GM10847 (cell line): ENCODE results near the gene CES3.

Source experiments
- POLR2A ChIP-seq: IDR thresholded peaks from 2 replicates; pipeline ENCODE4 v1.6.1; 2011; ENCODE audit not compliant: insufficient read length; ENCODE audit errors: extremely low read depth

The CES3 gene

GRCh38 chr16:66977341-66978113 lies 16.5 kb downstream of the CES3 start:
- TF ChIP-seq POLR2A, result no peak

GRCh38 chr16:66979011-66979717 lies 18.1 kb downstream of the CES3 start:
- no peak for TF ChIP-seq POLR2A

GRCh38 chr16:66983033-66983432 lies 22.0 kb downstream of the CES3 start:
- no peak for TF ChIP-seq POLR2A

GRCh38 chr16:66984892-66985311 lies 23.8 kb downstream of the CES3 start:
- no peak for TF ChIP-seq POLR2A

GRCh38 chr16:66986559-66986958 lies 25.5 kb downstream of the CES3 start:
- no peak for TF ChIP-seq POLR2A

- no peak for TF ChIP-seq POLR2A
Observed at GRCh38 chr16:66988197-66988788, 27.2 kb downstream of the CES3 start, which contains the start of gene CES4A. CES4A (plus strand) TSS chr16:66988589; CDS start chr16:66988773, 184 bp downstream.

- no peak for TF ChIP-seq POLR2A
Observed at GRCh38 chr16:66991545-66992077, 30.5 kb downstream of the CES3 start.

GRCh38 chr16:66996324-66996982 lies 35.4 kb downstream of the CES3 start:
- TF ChIP-seq POLR2A, result no peak

- TF ChIP-seq POLR2A, result no peak
Observed at GRCh38 chr16:66996983-66997358, 35.9 kb downstream of the CES3 start.

- TF ChIP-seq POLR2A, result no peak
Observed at GRCh38 chr16:67000384-67001351, 39.6 kb downstream of the CES3 start.

GRCh38 chr16:67001726-67002125 lies 40.7 kb downstream of the CES3 start:
- TF ChIP-seq POLR2A, result no peak

GRCh38 chr16:67006930-67007658 lies 46.0 kb downstream of the CES3 start:
- TF ChIP-seq POLR2A, result no peak

- TF ChIP-seq POLR2A, result no peak
Observed at GRCh38 chr16:67009158-67009557, 48.1 kb downstream of the CES3 start.
